GM19452 (cell line): ENCODE results near the gene ANKRD11.

Experiments used
- ATAC-seq: cut with Tn5 transposase; IDR thresholded peaks from one replicate; pipeline ENCODE4 v1.9.1; 2021; ENCODE audit not compliant: unreplicated experiment

The ANKRD11 gene

DNA sequence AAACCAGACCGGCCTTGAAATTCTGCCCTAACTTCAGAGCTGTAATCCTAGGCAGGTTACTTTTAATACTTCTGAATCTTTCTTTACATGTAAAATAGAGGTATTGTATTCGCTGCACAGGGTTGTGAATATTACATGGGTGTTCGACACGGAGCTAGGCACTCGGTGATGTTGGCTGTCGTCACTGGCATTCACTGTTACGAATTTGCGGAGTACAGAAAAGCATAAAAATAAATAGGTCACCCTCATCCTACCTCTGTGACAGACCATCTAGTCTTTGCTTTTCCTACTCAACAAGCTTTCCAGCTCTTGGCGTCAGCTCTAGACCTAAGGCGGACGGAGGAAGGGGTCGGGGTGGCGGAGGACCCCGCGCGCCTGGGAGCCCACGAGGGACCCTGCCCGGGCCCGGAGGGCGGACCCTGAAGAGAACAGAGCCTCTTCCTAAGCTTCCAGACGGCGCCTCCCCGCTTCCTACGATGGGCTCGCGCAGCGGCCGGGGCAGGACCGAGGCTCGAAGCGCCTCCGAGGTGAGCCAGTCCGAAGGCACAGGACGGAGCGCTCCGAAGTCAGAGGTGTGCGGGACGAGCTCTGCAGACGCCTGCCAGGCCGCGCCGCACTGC is 17.0 kb upstream of the ANKRD11 start:
- ATAC-seq, result peak; percentile 9

DNA sequence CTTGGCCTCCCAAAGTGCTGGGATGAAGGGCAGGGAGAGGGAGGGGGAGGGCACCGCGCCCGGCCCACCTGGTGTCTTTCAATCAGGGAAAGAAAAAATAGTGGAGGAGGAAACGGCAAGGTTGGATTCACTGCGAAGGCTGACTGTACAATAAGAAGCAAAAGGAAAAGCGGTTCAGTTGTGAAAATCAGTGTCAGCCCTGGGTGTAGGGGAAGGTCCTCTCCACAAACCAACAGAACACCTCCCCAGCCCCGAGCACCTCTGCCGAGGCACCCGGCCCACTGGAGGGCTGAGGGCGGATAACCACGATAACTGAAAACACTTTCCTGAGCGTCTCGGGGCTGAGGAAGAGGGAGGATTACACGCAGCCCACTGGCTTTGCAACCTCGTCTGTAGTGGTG is 16.4 kb upstream of the ANKRD11 start:
- no peak for ATAC-seq

DNA sequence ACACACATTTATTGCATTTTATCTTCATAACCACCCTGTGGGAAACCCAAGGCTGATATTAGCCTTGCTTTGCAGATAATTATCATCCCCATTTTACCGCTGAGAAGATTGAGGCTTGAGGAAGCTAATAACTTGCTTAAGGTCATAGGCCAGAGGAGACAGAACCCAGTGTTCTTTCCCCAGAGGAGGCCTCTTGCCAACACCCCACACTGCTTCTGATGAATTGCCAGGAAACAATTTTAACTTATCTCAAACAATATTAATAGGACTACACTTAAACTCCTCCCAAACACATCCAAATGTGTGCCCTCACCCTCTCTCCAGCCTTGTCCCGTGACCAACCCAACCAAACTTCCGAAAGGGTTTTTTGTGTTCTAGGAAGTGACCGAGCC is 15.7 kb upstream of the ANKRD11 start:
- no peak for ATAC-seq

DNA sequence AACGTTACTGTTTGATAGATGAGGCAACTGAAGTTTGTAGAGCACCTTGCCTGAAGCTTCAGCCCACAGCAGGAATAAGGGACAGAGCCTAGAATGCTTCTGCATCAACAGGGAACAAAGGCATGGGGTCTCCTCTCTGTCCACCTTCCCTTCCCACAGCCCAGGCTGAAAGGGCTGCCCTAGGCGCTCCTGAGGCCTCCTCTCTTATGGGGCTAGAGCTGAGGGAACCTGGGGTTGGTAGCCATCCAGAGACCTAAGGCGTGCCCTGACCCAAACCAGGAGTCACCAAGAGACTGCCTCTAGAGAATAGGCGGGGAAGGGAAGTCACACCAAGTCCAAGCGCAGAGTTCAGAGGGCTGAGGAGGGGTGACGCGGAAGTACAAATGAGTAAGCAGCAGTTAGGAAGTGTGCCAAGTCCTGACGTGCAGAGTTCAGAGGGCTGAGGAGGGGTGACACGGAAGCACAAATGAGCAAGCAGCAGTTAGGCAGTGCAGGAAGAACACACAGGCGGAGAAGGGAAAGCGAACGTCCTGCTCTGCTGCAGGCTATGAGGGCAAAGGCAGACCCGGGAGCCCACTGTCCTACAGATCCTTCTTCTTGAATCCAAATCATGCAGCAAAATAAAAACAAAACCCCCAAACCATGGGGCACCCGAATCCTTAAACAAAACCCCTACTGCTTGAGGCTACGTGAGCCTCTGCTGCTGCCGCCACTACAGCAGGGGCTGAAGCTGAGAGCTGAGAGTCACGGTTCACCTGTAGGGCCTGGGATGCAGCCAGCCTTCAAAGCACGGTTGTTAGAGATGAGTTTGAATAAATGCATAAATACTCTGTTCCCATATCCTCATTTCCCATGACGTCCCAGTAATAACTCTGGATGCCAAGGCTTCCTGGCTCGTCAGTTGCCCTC is 15.1 kb upstream of the ANKRD11 start:
- ATAC-seq, result peak; percentile 40

DNA sequence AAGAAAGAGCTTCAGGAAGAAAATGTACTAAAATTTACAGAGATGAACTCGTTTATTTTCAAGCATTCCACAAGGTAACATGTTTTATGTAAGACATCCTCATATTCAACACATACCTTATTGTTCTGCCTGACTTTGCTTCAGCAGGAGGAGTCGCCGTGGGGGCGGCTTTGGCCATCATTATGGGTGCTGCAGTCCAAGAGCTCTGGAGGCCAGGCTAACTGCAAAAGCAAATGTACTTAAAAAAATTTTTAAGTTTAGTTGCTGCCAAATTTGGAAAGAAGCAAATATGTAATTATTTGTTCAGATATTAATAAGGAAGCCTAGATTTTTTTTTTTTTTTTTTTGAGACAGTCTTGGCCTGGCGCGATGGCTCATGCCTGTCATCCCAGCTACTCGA is 13.7 kb upstream of the ANKRD11 start:
- no peak for ATAC-seq

DNA sequence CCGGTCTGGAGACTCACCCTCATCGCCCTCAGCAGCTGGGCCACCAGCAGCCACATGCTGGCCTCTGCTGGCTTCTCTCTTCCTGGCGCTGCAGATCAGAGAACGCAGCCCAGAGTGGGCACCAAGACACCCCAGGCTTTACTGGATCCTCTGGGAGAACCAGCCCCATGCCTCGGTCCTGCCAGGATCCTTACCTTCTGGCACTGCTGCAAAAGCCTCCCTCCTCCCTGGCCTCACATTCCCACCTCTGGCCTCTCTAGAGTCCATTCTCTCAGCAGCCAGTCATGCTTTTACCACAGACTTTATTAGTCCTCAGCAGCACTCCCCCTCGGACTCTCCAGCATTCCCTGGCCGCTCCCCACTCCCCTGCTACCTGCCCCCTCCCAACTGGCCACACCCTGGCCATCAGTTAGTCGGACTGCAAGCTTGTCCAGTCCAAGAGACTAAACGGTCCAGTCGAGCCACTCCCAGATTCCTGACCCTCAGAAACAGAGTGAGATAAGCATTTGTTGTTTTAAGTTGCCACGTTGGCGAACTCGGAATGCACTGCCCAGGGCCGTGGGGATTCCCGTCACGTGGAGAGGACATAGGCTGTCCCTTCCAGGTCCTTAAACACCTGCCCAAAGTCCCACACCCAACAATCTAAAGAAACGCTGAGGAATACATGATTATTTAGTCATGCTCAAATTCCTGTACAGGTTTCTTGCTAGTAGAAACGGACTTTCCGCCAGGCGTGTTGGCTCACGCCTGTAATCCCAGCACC is 11.9 kb upstream of the ANKRD11 start:
- no peak for ATAC-seq

DNA sequence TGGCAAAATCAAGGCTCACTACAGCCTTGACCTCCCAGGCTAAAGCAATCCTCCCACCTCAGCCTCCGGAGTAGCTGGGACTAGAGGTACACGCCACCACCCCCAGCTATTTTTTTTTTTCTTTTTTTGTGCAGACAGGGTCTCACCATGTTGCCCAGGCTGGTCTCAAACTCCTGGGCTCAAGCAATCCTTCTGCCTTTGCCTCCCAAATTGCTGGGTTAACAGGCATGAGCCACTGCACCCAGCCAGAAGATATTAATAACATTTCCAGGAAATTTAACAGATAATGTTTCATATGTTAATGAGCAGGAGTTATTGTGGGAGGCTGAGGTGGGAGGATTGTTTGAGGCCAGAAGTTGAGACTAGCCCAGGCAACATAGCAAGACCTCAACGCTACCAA is 9.4 kb upstream of the ANKRD11 start:
- ATAC-seq, result no peak

DNA sequence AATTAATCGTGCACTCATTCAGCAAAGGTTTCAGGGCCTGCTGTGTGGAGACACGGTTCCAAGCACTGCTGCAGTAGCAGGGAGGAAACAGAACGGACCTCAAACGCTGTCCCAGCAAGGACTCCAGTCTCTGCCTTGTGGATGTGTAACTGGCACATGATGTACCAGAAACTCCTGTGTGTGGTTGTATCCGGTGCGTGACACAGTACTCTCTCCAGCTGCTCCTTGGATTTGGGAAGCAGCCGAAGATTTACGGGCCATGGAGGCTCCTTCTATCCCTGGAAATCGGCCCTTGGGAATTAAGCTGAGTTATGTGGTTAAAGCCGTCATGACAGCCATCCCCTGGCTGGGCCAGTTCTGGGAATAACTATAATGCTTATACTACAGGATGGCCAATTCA is 8.5 kb upstream of the ANKRD11 start:
- ATAC-seq, result no peak

DNA sequence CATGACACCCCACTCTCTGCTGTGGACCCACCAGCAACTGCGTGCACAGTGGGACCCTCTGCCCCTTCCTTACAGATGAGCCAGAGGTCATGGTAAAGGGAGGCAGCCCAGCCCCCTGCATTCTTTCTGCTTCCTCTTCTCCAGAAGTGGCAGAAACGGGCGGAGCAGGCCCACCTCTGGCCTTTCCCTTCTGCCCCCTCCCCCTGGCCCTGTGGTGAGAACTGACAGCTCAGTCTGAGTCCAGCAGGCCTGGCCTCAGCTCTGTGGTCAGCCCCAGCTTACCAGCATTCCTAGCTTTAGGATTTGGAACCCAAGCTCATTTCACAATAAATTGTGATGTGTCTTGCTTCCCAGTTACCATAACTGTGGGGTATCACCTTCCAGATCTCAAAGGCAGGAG is 4.8 kb upstream of the ANKRD11 start:
- ATAC-seq, result no peak

DNA sequence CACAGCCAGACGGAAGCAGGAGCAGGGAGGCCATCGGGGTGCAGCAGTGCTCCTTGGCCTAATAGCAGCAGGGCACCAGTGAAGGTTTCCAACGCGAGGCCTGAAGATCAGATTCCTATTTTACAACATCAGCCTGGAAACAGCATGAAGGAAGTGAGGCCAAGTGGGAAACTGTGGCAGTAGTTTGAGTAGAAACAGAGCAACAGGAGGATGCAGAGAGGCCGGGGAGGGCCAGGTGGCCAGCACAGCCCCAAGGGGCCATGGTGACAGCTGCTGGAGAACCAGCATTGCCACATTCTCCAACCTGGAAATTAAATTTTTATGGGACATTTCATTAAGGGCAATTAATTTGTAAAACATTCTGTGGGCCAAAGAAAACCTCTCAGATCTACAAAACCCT is 3.4 kb upstream of the ANKRD11 start:
- no peak for ATAC-seq

DNA sequence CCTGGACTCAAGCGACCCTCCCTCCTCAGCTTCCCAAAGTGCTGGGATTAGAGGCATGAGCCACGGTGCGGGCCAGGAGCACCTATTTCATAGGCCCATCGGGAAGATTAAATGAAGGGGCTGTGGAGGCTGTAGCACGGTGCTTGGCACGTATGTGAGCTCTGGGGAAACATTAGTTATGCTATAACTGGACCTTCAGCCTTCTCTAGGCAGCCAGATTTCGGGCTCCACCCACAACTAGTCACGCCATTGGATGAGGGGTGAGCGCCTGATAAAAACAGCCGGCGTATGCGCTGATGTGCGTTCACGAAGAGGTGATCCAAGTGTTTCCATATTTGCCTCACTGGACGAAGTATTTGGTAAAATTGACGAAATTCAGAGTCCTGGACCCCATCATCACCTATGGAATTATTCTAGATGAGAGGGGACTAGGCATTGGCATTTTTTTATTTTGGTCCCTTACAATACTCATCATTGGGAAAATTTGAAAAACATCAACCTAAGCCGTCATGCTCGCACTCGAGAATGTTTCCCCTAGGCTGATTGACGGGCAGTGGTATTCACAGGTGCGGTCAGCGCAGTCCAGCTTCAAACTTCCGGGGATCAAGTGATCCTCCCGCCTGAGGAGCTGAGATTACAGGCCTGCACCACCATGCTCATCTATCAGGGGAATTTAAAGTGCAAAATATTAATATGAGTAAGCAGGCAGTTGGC is 1.8 kb upstream of the ANKRD11 start:
- no peak for ATAC-seq

DNA sequence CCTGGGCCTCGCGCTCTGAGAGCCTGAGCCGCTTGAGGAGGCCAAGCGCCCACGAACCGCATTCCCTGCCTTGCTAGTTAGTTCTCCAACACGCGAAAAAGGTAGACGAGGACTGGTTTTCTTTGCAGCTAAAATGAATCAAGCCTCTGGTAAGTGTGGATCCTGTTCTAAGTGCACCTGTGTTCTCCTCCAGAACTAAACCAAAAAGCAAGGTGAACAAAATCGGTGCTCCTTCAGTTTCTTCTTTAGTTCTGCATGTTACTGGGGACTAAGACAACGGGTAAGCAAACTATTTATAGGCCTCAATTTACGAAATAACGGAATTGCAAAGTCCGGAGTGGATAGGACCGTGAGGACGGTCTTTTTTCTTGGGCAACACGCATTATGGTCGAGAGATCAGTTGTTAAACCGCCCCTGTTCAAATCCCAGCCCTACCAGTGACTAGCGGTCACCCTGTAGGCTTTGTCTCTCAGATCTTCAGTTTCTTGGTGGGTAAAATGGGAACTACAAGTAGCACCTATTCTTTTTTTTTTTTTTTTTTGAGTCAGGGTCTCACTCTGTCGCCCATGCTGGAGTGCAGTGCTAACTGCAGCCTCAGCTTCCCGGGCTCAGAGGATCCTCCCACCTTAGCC is 993 bp upstream of the ANKRD11 start:
- no peak for ATAC-seq

DNA sequence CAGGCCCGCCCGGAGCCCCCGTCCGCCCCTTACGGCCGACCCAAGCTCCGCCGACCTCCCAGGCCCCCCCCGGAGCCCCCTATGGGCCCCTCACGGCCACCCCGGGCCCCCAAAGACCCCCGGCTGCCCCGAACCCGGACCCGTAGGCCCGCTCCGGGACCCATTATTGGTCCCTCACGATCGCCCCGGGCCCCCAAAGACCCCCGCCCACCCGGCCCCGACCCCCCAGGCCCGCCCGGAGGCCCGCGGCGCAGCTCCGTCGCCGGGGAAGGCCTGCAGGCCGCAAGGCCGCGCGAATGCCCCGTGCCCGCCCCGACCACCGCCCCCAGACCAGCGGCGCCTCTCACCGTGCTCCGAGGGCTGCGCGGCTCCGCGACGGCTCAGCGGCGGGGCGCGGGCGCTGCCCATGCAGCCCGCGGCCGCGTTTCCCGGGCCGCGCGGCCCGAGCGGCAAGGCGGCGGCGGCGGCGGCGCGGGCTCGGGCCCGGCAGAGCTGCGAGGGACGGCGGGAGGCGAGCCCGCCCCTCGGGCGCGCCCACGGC is 393 bp downstream of the ANKRD11 start:
- ATAC-seq, result no peak

DNA sequence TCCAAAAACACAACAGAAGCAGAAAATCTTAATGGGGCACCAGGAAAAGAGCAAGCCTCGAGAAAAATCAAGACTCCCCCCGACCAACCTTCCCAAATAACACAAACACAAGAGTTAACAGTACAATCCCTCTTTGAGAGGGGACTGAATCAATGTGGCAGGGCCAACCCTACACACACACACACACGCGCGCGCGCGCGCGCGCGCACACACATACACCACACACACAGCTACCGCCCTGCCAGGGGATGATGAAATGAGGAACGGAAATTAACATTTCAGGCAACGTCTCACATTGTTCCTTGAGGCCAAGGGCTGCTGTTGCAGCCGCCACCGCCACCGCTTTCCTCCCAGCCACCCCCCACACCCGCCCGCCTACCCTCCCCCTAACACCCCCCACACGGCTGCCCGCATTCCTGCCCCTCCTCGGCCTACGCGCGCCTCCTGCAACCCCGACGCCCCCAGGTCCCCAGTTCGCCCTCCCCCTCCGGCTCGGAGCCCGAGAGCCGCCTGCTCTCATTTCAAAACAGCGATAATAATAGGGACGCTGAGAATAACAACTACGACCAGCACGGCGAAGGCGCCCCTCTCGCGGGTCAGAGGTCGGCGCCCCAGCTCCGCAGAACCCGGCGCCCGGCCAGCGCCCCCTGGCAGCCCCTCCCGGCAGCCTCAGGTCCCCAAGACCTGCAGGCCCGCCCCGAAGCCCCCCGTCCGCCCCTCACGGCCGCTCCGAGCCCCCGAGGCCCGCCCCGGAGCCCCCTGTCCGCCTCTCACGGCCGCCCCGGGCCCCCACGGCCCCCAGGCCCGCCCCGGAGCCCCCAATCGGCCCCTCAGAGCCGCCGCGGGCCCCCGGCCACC is 1.1 kb downstream of the ANKRD11 start:
- ATAC-seq, result peak; percentile 21

DNA sequence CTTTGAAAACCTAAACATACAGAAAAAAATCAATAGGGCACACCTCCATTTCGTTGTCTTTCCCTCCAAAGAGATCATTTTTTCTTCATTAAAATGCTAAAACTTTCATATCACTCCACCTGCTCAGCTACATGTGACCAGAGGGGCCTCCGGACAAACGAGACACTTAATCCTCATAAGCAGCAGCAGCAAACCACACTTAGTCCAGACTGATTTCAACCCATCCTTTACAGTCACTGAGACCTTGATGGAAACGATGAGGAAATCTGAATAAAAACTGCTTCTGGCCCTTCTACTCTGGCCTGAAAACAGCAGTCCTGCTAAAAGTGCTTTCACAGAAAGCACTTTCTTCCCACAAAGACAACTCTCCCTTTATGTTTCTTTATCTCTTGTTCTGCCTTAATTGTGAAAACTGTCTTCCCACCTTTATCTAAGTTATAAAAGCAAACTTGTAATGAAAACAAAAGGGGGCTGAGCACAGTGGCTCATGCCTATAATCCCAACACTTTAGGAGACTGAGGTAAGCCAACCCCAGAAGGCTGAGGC is 4.6 kb downstream of the ANKRD11 start:
- no peak for ATAC-seq

DNA sequence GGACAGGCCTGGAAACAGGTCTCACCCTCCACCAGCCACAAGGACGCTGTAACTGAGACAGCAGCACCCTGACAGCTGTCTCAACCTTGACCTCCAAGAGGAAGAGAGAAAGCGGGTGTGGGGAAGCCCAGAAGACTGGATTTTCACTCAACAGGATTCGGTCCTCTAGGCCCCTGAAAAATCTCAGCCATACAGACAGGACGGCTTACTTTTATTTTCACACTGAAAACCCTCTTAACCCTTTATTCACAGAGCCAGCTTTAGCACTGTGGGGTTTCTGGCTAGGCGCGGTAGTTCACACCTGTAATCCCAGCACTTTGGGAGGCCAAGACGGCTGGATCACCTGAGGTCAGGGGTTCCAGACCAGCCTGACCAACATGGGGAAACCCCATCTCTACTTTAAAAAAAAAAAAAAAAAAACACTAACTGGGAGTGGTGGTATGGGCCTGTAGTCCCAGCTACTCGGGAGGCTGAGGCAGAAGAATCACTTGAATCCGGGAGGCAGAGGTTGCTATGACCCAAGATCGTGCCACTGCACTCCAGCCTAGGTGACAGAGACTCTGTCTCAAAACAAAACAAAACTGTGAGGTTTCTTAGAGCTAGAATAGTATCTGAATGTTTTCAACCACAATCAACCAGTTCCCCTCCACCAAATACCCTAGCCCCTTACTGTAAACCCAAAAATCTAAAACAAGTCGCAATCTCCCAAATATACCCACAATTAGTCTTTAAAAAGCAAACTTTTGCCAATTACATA is 5.3 kb downstream of the ANKRD11 start:
- ATAC-seq, result no peak

DNA sequence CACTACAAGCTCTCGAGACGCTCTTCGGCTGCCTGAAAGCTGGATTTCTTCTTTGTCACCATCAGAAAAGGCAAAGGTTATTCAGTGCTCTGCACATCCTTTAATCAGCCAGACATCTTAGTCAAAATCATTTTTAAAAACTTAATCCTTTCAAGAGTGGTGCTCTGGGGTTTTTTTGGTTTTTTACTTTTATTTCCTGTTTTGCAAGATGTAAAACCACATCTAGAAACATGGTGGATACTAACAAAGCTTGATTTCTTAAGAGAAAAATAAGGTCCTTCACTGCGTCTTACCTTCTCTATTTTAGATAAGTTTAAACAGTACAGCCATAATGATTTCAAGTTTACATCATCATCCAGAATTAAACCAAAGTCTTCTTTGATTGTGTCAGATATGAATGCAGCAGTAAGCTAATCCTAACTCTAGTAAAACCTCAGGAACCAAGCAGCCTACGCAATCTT is 6.3 kb downstream of the ANKRD11 start:
- ATAC-seq, result no peak

DNA sequence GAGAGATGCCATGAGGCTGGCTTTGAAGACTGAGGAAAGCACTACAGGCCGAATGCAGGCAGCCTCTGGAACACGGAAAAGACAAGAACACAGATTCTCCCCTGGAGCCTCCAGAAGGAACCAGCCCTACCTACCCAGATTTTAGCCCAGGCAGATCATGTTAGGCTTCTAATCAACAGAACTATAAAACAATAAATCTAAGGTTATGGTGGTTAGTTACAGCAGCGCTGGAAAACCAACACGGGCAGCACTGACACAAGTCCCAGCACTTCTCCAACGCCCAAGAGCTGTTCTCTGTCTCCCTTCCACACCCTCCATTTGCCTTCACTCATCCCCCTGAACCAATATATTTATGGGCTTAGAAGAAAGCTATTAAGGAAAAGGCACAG is 7.5 kb downstream of the ANKRD11 start:
- no peak for ATAC-seq
